GM18861 (cell line): Measurements from ENCODE around the gene DIPK1A.

Experiments used
- ATAC-seq: cut with Tn5 transposase; IDR thresholded peaks from one replicate; pipeline ENCODE4 v1.9.1; 2021; ENCODE audit not compliant: unreplicated experiment

DIPK1A gene

DNA sequence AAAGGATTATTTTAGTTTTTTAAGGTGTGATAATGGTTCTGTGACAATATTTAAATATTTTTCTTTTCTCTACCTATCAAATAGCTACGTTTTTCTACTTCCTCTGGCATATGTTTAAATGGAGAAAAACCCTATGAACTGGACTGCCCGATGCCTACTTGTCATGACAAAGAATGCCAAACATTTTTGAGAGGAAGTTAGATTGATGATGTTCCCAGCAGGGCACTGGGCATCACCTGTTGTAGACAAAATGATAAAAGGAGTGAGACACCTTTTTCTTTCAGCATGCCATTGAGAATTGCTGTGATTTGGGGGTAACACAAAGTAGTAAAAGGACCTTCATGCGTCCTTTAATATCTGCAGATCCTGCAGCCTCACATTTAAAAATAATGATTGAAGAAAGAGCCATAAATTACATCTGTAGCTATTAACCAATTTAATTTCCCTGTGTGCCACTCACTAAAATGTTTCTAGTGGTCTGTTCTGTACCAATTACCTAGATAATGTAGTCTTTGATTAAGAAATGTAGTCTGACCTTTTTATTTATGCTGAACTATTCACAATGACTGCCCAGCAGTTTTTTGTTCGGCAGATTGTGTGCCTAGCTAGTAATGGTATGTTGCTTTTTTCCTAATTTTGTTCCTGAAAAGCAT lies 81.8 kb downstream of the DIPK1A start:
- no peak for ATAC-seq

DNA sequence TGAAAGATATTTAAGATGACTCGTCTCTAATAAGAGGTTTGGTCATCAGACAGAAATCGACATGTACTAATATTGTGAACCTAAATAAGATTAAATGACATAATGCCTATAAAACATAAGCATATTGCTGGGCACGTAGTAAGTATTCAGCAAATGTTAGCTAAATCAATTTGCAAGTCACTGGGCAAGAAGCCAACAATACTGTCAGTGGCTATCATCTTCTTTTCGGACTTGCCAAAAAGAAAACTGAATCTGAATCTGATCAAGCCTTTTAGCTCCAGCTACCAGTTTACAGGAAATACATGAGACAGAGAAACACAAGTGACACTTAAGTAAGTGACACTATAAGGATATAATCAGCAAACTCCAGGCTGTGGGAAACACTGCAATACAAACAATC lies 83.5 kb downstream of the DIPK1A start:
- no peak for ATAC-seq

DNA sequence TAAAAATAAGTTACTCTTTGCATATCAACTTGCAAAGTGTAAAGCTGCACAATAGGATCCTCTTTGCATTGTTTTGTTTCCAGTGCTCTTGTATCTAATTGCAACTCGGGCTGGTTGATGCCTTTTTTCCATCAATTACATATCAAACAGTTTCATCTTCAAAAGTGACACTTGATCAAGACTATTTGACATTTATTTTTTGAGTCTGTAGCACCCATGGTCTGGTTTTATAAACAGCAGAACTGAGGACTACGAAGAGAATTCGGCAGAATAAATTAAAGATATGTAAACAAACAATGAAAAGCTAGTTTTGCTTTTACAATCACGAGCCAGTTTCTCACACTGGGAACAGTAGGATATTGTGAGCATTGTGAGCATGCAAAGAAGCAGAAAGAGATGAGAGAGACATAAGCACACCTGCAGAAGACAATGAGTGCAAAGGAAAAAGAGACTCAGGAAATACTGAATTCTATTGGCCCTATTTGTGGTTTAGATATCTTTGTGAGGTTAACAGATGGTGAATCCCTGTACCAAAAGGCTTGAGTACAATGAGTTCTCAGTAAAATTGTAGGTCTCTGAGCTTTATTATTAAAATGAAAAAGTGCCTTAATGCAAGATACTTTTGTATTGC lies 84.1 kb downstream of the DIPK1A start:
- ATAC-seq: no peak

DNA sequence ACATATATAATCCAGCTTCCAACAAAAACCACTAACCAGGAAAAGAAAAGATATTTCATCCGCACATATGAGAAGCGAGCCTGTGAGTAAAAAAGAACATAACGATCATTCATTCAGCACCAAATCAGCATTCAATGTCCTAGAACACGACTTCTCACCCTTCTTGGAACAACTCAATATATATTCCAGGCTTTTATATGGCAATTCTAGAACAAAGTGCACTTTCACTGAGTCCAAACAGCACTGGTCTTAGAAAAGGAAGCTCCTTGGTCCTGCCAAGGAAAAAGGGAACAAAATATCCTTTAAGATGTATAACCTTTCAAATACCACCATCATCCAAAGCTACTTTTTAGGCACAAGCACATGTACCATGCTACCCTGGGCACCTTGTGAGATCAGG lies 84.9 kb downstream of the DIPK1A start:
- ATAC-seq: no peak

DNA sequence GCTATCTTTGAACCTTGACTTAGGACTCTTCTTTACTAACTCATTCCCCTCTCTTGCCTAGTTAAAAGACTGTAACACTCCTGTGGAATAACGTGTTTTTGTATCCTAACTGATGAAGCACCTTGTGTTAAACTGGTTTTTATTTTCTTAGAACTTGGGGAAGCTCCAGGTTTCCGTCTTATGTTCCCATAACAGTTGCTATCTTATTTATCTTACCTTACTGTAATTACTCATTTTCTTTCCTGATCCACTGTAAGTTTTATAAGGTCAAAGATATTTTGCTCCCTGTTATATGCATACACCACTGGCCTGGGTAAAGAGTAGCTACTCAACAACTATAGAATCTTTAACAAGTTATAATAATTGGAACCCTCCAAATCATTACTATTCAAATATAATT lies 86.3 kb downstream of the DIPK1A start:
- no peak for ATAC-seq

DNA sequence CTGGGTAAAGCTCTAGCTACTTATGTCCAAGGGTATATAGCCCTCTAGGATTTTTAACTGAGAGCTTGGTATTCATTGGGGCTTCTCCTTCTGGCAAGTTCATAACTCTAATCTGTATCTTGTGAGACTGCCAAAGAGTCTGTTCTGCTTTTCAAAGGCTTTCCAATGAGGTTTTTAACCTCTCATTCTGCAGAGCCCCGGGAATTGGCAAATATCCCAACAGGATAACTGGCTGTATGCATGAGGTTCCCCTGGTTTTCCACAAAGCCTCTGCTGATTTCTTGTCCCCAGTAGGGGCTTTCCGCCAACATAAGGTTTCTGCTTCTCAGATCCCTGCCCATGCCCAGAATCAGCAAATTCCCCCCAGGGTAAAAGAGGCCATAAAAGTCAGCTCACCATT lies 88.5 kb downstream of the DIPK1A start:
- ATAC-seq: no peak

DNA sequence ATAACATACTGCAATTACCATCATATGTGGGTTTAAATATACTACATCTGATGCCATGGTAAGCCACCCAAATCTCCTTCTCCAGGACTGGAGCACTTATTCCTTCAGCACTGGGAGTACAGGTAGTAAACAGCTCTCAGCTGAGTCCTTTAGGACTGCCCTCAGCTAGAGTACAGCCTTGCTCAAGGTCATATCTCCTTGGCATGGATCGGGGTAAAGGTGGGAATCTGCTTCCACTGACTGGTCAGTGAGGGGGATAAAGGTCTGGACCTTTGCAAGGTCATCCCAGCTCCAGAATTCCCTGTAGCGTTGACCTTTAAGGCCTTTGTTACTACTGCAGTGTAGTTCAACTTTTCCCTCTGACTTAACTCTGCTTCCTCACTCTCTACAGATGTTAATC lies 90.7 kb downstream of the DIPK1A start:
- ATAC-seq: no peak

DNA sequence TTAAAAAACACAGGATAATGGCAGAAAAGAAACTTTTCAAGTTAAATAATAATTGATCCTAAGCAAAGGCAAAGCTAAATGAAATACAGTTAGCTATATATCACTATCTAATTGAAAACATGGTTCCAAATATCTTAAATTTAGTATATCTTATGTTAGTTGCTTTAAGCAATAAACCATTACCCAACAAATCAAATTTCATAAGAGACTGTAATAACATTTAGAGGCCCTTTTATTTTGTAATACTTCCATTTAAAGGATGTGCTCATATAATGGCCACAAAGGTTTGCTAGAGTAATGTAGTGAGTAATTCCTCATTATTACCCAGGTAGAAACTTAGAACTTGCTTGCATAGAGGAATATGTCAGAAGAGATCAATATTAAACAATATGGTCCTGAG lies 97.1 kb downstream of the DIPK1A start:
- ATAC-seq: no peak

DNA sequence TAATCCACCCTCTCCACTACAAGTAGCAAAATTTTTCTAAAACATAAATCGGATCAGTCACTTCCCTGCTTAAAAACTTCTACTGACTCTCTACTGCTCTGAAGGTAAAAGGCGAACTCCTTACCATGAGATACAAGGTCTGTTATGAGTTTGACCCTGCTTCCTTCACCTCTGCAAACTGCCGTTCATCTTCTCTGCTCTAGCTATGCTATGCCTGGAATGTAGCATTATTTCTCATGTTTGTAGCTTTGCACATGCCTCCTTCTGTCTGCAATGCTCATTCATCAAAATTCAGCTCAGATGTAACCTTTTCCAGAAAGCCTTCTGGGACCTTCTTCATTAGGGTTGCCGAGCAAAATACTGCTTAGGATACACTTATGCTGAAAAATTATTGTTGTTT lies 98.7 kb downstream of the DIPK1A start:
- ATAC-seq: no peak

DNA sequence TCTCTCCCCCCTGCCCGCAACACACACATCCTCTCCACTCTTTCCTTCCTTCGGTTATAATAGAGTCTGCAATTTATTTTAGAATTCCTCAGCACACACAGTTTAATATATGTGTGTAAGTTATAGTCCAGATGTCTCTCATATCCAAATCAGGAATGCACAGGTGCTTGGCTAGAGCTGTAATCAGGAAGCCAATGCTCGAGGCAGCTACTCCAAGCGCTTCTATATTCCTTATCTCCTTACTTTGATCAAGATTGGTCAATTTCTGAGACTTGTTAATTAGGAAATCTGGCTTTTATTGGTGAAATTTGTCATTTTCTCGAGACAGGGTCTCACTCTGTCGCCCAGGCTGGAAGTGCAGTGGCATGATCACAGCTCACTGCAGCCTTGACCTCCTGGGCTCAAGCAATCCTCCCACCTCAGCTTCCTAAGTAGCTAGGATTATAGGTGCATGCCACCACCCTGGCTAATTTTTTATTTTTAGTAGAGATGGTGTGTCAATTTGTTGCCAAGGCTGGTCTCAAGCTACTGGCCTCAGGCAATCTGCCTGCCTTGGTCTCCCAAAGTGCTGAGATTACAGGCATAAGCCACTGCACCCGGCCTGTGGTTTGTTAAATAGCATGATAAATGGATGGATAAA lies 101.7 kb downstream of the DIPK1A start:
- ATAC-seq: no peak

DNA sequence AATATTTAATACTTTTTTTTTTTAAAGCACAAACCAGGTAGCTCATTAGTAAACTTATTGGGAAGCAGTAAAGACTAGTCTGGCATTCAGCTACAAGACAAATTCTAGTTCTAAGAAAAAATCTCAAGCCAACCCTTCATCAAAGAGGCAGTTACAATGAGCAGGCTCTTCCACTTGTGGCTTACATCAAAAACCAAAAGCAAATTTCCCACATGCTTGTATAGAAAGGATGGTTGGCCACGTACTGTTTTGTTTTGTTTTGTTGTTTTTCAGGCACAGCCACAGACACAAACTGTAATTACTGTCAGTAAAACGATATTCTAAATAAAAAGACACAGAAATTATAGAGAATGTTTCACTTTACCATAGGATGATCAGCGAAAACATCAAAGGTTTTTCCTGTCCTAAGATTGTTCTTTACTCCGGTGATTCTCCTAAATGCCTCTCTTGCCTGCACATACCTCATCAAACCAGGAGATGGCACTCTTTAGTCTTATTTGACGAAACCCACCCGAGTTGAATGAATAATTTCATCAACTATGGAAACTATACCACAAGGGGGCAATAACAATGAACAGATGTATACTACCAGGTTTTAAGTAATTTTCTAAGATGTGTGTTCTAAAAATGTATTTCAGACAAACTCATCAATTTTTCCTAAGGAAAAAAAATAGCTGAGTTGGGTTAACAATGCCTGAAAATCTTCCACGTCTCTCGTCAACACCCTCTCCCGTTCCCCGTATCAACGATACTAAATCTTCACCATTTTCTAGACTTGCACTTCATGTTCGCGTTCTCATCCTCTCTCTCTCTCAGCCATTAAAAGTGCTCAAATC lies 102.5 kb downstream of the DIPK1A start:
- no peak for ATAC-seq

DNA sequence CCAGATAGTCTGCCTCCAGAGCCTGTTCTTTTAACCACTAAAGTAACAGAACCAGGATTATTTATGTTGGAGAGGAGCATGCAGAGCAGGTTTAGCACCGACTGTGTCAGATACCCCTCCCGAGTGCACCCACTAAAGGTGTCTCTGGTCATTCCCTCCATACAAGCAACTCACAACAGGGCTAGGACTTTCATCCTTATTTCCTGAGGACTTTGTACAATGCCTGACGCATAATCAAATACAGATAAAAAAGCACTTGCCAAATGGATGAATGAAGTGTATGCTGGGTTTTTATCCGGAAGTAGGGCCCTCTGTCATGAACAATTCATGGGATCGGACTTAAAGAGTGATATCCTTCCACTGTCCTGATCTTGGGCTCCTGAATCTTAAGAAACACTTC lies 103.4 kb downstream of the DIPK1A start:
- ATAC-seq: no peak

DNA sequence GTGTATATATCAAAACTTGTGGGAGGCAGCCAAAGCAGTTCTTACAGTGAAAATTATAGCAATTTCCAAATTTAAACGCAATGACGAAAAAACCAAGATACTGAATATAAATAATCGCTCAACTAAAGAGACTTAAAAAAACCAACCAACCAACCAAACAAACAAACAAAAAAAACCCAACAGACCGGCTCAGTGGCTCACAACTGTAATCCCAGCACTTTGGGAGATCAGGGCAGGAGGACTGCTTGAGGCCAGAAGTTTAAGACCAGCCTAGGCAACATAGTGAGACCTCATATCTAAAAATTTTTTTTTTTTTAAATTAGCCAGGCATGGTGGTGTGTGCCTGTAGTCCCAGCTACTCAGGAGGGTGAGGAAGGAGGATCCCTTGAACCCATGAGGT lies 106.0 kb downstream of the DIPK1A start:
- no peak for ATAC-seq

DNA sequence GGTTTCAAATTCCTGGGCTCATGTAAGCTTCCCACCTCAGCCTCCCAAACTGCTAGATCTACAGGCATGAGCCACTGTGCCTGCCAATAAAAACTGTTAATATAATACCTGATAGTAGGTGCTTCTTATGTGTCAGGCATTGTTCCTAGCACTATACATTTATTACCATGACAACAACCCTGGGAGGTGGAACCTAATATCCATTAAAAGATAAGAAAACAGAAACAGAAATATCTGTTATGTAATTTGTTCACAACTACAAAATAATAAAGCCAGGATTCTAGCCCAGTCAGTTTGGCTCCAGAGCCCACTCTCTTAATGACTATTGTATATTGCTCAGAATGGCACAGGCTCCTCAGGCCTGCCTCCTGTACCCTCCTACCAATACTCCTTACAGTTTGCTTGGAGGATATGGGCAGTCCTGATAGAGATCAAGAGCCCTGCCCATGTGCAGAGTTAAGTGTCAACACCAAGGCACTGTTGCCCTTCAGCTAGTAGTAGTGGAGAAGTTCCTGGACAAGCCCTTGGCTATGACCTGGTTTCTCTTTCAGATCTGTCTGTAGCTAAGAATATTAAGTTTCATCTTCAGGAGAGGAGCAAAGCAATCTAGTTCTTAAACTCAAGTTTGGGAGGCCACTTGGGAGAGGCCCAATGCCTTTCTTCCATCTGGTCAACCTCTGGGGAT lies 107.0 kb downstream of the DIPK1A start:
- ATAC-seq: no peak

DNA sequence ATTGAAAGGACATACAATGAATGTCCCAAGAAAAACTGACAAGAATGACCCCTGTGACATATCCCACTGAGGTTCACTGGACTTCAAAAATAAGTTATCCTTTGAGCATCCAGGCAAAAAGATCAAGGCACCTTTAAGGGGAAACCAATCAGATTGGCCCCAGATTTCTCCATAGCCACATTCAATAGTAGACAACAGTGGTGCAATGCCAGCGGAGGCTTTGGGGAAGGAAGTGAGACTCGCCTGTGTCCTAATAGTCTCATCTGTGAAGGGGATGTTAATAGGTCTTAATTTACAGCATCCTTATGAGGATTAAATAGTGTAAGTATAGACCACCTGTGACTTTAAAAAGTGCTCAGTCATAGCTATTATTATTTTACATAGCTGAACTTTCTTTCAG lies 108.0 kb downstream of the DIPK1A start:
- no peak for ATAC-seq

DNA sequence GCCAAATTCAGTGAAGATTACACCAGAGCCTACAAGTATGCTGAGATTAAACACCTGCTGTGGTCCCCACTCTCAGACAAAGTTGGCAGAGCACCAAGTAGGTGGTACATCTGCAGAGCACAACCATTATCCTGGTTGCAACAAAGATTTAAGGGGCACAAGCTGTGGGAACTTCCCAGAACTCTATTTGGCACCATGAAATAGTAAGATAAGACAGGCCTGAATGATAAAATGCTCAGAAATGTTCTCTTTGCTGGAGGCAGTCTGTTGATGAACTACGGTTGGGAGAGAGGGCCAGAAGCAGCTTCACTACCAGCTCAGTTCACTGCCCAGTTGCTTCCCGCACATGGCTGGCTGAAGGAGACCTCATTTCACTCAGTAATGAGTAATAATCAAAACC lies 109.5 kb downstream of the DIPK1A start:
- ATAC-seq: no peak

DNA sequence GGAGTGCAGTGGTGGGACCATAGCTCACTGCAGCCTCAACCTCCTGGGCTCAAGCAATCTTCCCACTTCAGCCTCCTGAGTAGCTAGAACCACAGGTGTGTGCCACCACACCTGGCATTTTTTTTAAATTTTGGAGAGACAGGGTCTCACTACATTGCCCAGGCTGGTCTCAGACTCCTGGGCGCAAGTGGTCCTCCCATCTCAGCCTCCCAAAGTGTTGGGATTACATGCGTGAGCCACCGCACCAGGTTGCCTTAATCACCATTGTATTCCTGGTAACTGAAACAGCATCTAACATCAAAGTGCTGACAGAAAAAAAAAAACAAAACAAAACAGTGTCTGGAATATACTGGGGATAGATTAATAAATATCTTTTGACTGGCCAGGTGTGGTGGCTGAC lies 111.2 kb downstream of the DIPK1A start:
- no peak for ATAC-seq

DNA sequence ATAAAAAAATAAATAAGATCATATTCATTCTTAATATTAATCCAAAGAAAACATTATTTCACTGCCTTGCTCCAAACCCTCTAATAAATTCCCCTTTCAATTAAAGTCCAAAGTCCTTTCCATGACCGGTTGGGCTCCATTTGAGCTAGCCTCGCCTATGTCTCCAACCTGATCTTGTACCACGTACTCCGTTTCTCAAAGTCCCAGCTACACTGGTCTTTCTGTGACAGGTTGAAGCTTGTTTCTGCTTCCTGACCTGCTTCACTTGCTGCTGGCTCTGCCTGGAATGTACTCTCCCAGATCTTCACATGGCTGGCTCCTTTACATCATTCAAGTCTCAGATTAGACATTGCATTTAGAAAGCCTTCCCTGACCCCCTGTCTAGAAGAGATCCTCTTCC lies 113.1 kb downstream of the DIPK1A start:
- no peak for ATAC-seq

DNA sequence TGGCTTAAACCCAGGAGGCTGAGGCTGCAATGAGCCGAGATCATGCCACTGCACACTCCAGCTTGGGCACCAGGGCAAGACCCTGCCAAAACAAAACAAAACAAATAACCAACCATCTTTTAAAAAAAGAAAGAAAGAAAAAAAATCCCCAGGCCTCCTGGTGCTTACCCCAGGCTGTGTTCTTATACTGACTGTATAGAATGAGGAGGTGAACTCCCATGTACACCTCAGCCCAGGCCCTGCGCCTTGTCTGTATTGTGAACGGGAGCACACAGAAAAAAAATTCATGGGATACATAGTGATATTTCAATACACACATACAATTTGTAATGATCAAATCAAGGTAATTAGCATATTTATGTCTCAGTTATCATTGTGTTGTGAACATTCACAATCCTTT lies 115.4 kb downstream of the DIPK1A start:
- no peak for ATAC-seq

DNA sequence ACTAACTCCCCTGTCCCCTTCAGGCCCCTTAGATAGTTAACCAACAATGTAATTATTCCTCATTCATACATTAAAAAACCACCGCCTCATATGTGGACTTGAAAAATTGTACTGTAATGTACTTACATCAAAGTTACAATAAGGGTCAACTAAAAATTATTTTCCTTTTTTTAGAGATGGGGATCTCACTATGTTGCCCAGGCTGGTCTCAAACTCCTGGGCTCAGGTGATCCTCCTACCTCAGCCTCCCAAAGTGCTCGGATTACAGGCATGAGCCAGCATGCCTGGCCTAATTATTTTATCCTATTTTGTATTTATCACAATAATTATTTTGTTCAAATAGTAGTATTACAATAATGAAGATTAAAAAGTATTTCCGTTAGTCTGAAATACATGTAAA lies 116.8 kb downstream of the DIPK1A start:
- no peak for ATAC-seq
